ENCODE data around the gene CRYBB2. TPM values are rescaled to one million over a fixed set of nuclear protein-coding genes. Genes with fewer than 3 reads are reported as not detected.

The CRYBB2 gene
- polyA plus RNA-seq, 1 of the 3 experiments (the other 2 are of a cell fraction): 0.69 TPM

GRCh38 chr22:25208743-25209505, 10.5 kb upstream of the CRYBB2 start:
- TF ChIP-seq TAF1 (IDR thresholded peaks at IDR 0.05; ENCODE audit: borderline replicate concordance, low read depth, low read length) (no peak), EP300 (IDR thresholded peaks at IDR 0.05; ENCODE audit: borderline replicate concordance in 1 of 2, low read depth in 1 of 2, low read length in 1 of 2) (no peak), NRF1 (IDR thresholded peaks at IDR 0.05; ENCODE audit: low read depth, low read length) (no peak)
- Histone ChIP-seq H3K9ac (no peak overlapping the region), H3K27me3 (ENCODE audit: insufficient read depth) (no peaks in the 10 kb centered on the region), H3K4me1 (ENCODE audit: control insufficient read depth in 1 of 2, insufficient read depth in 2 of 2, low read depth in 1 of 2, low read length in 1 of 2) (no peaks in the 10 kb centered on the region), H3K4me2 (no peak overlapping the region), H3K36me3 (replicated peaks in 1 of 2; ENCODE audit: control insufficient read depth in 1 of 2, insufficient read depth in 2 of 2, low read length in 1 of 2) (no peaks in the 10 kb centered on the region), H3F3A (replicated peaks; ENCODE audit: insufficient read depth) (no peaks in the 10 kb centered on the region), H3K79me2 (ENCODE audit: insufficient read depth) (no peaks in the 10 kb centered on the region), H3K9me3 (no peaks in the 10 kb centered on the region), H3K4me3 (ENCODE audit: low read depth in 2 of 2, low read length in 1 of 2) (no peak overlapping the region), H3K9me2 (no peaks in the 10 kb centered on the region), H2AFZ (ENCODE audit: low read depth) (no peak overlapping the region), H4K20me1 (ENCODE audit: insufficient read depth) (no peaks in the 10 kb centered on the region), H3K27ac (ENCODE audit: low read depth in 2 of 2, low read length in 1 of 2) (no peak overlapping the region)
- no peak for DNase-seq
- ChIA-PET POLR2A (no interaction called here), CTCF (interaction anchor here (1.4 kb wide), 2 partner anchors 11 to 154 kb away, joined by 3 read pairs; no protein-coding TSS in a partner anchor)
- WGBS (ENCODE audit: low lambda C conversion rate): 74% methylated on average over 12 of the region's 17 CpGs

GRCh38 chr22:25210793-25211192, 8.6 kb upstream of the CRYBB2 start:
- WGBS (ENCODE audit: low lambda C conversion rate): 80% methylated on average over 1 of the region's 3 CpGs

More at GRCh38 chr22:25210793-25211192, 8.6 kb upstream of the CRYBB2 start:
- POLR2A ChIA-PET: no interaction called here
- Histone ChIP-seq H3K79me2 (ENCODE audit: insufficient read depth) (no peaks in the 10 kb centered on the region), H3K4me2 (no peak overlapping the region), H3K4me3 (ENCODE audit: low read depth in 2 of 2, low read length in 1 of 2) (no peak overlapping the region), H3F3A (replicated peaks; ENCODE audit: insufficient read depth) (no peaks in the 10 kb centered on the region), H3K27me3 (ENCODE audit: insufficient read depth) (no peaks in the 10 kb centered on the region), H3K36me3 (replicated peaks in 1 of 2; ENCODE audit: control insufficient read depth in 1 of 2, insufficient read depth in 2 of 2, low read length in 1 of 2) (no peaks in the 10 kb centered on the region), H2AFZ (ENCODE audit: low read depth) (no peak overlapping the region), H3K9ac (no peak overlapping the region), H3K27ac (ENCODE audit: low read depth in 2 of 2, low read length in 1 of 2) (no peak overlapping the region), H4K20me1 (ENCODE audit: insufficient read depth) (no peaks in the 10 kb centered on the region), H3K9me2 (no peaks in the 10 kb centered on the region), H3K4me1 (ENCODE audit: control insufficient read depth in 1 of 2, insufficient read depth in 2 of 2, low read depth in 1 of 2, low read length in 1 of 2) (no peaks in the 10 kb centered on the region), H3K9me3 (no peaks in the 10 kb centered on the region)
- no peak for TF ChIP-seq USF1 (IDR thresholded peaks at IDR 0.05; ENCODE audit: borderline replicate concordance, low read depth)
- no peak for TF ChIP-seq MAX (IDR thresholded peaks at IDR 0.05; ENCODE audit: low read depth)
- no peak for TF ChIP-seq RFX5 (IDR thresholded peaks at IDR 0.05; ENCODE audit: low read length)
- no peak for TF ChIP-seq FOXJ3 (CRISPR knock-in tag; IDR thresholded peaks at IDR 0.05)
- no peak for TF ChIP-seq EP300 (IDR thresholded peaks at IDR 0.05; ENCODE audit: borderline replicate concordance in 1 of 2, low read depth in 1 of 2, low read length in 1 of 2)
- no peak for TF ChIP-seq USF2 (IDR thresholded peaks at IDR 0.05; ENCODE audit: borderline replicate concordance, low read depth, low read length)
- no peak for TF ChIP-seq IRF3 (IDR thresholded peaks at IDR 0.05; ENCODE audit: low read depth, low read length)
- no peak for TF ChIP-seq TCF12 (IDR thresholded peaks at IDR 0.05)
- no peak for TF ChIP-seq JUND (IDR thresholded peaks at IDR 0.05)
- DNase-seq: no peak
- CTCF ChIA-PET: interaction anchor here (0.9 to 3.6 kb wide), 3 partner anchors 8 to 562 kb away, joined by 4 to 42 read pairs (median 5); no protein-coding TSS in a partner anchor

All from SK-N-SH (cell line).